ENCODE data around the gene IQCF2. TPM values are rescaled to one million over a fixed set of nuclear protein-coding genes. Genes with fewer than 3 reads are reported as not detected.

The IQCF2 gene
- total RNA-seq, result not detected
- polyA plus RNA-seq, result not detected
- long read RNA-seq, donor 1, result 0 reads
- long read RNA-seq, donor 2, result 0 reads

DNA sequence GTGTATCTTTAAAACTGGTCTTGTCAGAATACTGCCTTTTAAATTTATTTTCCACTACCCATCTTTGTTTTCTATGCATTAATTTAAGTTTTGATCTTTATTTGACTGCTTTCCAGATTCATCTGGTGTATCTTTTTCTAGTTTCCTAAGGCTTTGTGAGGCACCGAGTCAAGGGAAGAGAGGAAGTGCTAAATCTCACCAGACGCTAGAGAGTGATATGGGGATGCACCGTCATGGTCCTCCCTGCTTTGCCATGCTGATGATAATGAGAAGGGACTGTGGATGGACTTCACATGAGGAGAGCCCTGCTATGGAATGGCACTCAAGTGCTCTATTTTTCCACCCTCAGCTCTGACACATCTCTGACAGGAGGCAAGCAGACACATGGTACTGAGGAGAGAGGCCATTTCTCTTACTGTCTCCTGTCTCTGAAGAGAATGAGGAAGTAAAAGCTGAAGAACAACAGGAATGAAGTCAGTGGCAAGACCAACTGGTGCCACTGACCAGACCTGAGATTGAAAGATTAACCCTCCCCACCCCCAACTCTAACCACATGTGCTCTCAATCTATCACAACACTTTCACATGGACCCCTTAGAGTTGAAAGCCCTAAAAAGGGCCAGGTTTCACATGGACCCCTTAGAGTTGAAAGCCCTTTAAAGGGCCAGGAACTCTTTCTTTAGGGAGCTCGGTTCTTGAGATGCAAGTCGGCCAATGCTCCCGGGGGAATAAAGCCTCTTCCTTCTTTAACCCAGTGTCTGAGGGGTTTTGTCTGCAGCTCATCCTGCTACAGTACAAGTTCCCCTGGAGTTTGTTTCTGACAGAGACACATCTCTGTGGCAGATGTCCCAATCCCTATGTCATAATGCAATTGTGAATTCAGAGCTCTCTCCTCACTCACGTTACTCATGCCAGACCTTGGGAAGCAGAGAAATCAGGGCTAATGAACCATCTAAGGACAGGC lies at the start of gene IQCF2:
TSS of gene IQCF2 (plus strand) at position 913 of the 963 bp plus-strand sequence. CDS start 52 bp downstream, outside the sequence.
- Histone ChIP-seq H3K9me3 (no peaks in the 10 kb centered on the region), H3K27me3 (replicated peaks in 1 of 7) (peaks cover 0 to 9% (median 0%) of the 10 kb centered on the region in 7 donors), H3K4me1 (no peaks in the 10 kb centered on the region), H3K27ac (no peak within 1 kb of the TSS), H3K4me3 (no peak within 1 kb of the TSS), H3K36me3 (no peaks in the 10 kb centered on the region)
- TF ChIP-seq POLR2A (IDR thresholded peaks at IDR 0.05) (no peak), POLR2AphosphoS5 (IDR thresholded peaks at IDR 0.05) (no peak)
- TF ChIP-seq, protein P1, sequence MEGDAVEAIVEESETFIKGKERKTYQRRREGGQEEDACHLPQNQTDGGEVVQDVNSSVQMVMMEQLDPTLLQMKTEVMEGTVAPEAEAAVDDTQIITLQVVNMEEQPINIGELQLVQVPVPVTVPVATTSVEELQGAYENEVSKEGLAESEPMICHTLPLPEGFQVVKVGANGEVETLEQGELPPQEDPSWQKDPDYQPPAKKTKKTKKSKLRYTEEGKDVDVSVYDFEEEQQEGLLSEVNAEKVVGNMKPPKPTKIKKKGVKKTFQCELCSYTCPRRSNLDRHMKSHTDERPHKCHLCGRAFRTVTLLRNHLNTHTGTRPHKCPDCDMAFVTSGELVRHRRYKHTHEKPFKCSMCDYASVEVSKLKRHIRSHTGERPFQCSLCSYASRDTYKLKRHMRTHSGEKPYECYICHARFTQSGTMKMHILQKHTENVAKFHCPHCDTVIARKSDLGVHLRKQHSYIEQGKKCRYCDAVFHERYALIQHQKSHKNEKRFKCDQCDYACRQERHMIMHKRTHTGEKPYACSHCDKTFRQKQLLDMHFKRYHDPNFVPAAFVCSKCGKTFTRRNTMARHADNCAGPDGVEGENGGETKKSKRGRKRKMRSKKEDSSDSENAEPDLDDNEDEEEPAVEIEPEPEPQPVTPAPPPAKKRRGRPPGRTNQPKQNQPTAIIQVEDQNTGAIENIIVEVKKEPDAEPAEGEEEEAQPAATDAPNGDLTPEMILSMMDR (IDR thresholded peaks at IDR 0.05 in 8 of 11, conservative IDR thresholded peaks at IDR 0.05 in 3 of 11), result no peak
- no peak for DNase-seq
- 48 to 64% (median 60%) methylated on average over 4 to 7 of the region's 7 CpGs for WGBS, 5 donors
- intact Hi-C loops (cut with DNase I; ENCODE audit: low total_unique reads), result no loop called here

DNA sequence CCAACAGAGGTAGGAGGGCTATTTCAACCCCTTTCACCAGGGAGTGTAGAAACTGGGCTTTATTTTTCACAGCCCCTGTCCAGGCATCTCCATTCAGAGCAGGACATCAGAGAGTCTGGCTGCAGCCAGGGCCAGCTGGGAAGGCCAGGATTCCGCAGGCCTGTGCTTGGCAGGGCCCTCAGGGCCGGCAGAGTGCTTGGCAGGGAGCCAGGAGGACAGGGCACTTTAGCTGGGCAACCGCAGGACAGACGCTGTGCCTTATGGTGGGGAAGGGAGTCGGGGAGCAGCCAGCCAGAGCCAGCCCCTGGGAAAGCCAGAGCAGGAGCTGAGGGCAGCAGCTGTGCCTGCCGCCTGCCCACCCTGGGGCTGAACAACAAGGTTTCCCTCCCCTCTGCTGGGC lies 47.9 kb upstream of the IQCF2 start:
- intact Hi-C loops (cut with DNase I; ENCODE audit: low total_unique reads), result no loop called here
- 56 to 80% (median 72%) methylated on average over 6 of the region's 6 CpGs for WGBS, 5 donors
- no peak for DNase-seq
- TF ChIP-seq, protein P1 (IDR thresholded peaks at IDR 0.05 in 8 of 11, conservative IDR thresholded peaks at IDR 0.05 in 3 of 11), result no peak
- no peak for TF ChIP-seq POLR2AphosphoS5 (IDR thresholded peaks at IDR 0.05)
- TF ChIP-seq POLR2A (IDR thresholded peaks at IDR 0.05), result no peak
- Histone ChIP-seq H3K4me1 (no peaks in the 10 kb centered on the region), H3K27ac (no peak overlapping the region), H3K9me3 (no peaks in the 10 kb centered on the region), H3K4me3 (no peak overlapping the region), H3K27me3 (replicated peaks in 1 of 7) (peaks cover 0 to 23% (median 0%) of the 10 kb centered on the region in 7 donors), H3K36me3 (no peaks in the 10 kb centered on the region)

DNA sequence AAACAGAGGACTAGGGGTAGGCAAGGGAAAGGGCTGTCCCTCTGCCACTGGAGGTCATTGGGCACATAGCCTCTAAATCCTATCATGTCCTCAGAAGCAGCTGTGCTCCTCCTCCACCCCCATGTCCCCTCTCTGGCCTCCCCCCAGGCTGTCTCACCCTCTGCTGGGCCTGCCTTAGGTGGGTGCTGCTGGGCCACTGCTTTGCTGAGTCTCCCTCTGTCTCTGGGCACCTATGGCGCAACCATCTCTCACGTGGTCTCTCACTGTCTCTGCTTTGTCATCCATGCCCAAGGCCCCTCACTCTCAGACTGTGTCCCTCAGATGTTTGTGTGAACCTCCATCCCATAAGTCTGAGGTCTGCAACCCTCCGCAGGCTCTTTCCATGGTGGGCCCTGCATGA lies 47.4 kb upstream of the IQCF2 start:
- no peak for DNase-seq
- TF ChIP-seq POLR2AphosphoS5 (IDR thresholded peaks at IDR 0.05), result no peak
- Histone ChIP-seq H3K9me3 (no peaks in the 10 kb centered on the region), H3K27ac (no peak overlapping the region), H3K36me3 (no peaks in the 10 kb centered on the region), H3K4me3 (no peak overlapping the region), H3K4me1 (no peaks in the 10 kb centered on the region), H3K27me3 (replicated peaks in 1 of 7) (peaks cover 0 to 27% (median 0%) of the 10 kb centered on the region in 7 donors)
- intact Hi-C loops (cut with DNase I; ENCODE audit: low total_unique reads), result no loop called here
- WGBS, 5 donors, result 85 to 94% (median 86%) methylated on average over 3 of the region's 3 CpGs

DNA sequence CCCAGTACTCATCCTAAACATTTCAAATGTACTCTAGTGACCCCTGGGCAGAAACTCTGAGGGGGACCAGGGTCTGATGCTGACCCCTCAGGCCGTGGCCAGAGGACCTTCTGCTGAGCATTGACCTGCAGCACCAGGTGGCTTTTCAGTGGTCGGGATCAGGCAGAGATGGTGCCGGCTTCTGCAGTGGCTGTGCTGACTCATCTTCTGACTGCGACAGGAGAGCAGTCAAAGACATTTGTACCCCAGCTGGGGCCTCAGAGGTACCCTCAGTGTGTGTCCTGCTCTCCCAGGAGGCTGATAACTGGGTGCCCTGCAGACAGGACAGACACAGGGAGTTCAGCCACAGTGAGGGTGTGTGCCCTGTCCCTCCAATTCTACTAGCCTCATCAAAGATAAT lies 45.8 kb upstream of the IQCF2 start:
- no peak overlapping the region for H3K27ac ChIP-seq
- H3K9me3 ChIP-seq, result no peaks in the 10 kb centered on the region
- TF ChIP-seq, protein P1 (IDR thresholded peaks at IDR 0.05 in 8 of 11, conservative IDR thresholded peaks at IDR 0.05 in 3 of 11), result no peak
- no peak for TF ChIP-seq POLR2A (IDR thresholded peaks at IDR 0.05)
- TF ChIP-seq POLR2AphosphoS5 (IDR thresholded peaks at IDR 0.05), result no peak
- intact Hi-C loops (cut with DNase I; ENCODE audit: low total_unique reads), result no loop called here
- H3K36me3 ChIP-seq, result no peaks in the 10 kb centered on the region
- H3K4me1 ChIP-seq, result no peaks in the 10 kb centered on the region
- no peak for DNase-seq
- H3K4me3 ChIP-seq, result no peak overlapping the region
- H3K27me3 ChIP-seq (replicated peaks in 1 of 7), result peaks cover 0 to 42% (median 0%) of the 10 kb centered on the region in 7 donors
- 55 to 72% (median 56%) methylated on average over 4 of the region's 4 CpGs for WGBS, 5 donors
